H1 (cell line): ENCODE measurements around the gene PRTG.

Experiments
- ASH2L ChIP-seq: fragments of 200-600, 300-600 bp; sonication (generic); IDR thresholded peaks from one replicate; pipeline ENCODE4 v1.7.1; 2017; ENCODE audit warnings: low read length
- EGR1 ChIP-seq: IDR thresholded peaks from 2 replicates; pipeline ENCODE4 v1.6.1; 2011; ENCODE audit warnings: low read depth, low read length, borderline replicate concordance
- SIN3A ChIP-seq, 2 experiments: IDR thresholded peaks in 1 of 2; conservative IDR thresholded peaks in 1 of 2; 2 replicates each; pipeline ENCODE4 v1.6.1; 2011 to 2012; ENCODE audit warnings: low read length in 2 of 2, improper control_type of control experiment in 1 of 2, low read depth in 1 of 2, mild to moderate bottlenecking in 1 of 2
- SP1 ChIP-seq: IDR thresholded peaks from 2 replicates; pipeline ENCODE4 v1.6.1; 2011; ENCODE audit warnings: low read depth, low read length
- SUZ12 ChIP-seq: fragments of 200-600 bp; sonication (generic); IDR thresholded peaks from 2 replicates; pipeline ENCODE4 v1.6.1; 2012; ENCODE audit warnings: mild to moderate bottlenecking, inconsistent platforms, low read length, moderate library complexity, mixed read lengths
- TCF12 ChIP-seq: IDR thresholded peaks from 2 replicates; pipeline ENCODE4 v1.6.1; 2011; ENCODE audit warnings: low read depth, mild to moderate bottlenecking, low read length
- TF ChIP-seq, protein P1 (sequence below), 3 experiments: IDR thresholded peaks; 1 replicate in 2 of 3; 2 replicates in 1 of 3; pipeline versions ENCODE4 v1.5.1 to v1.6.1; 2011; ENCODE audit warnings: low read length in 3 of 3, mild to moderate bottlenecking in 3 of 3, inconsistent platforms in 2 of 3, low read depth in 1 of 3, moderate library complexity in 1 of 3; ENCODE audit not compliant: insufficient read depth in 1 of 3; ENCODE audit errors: control extremely low read depth in 1 of 3
- TF ChIP-seq, protein P2 (sequence below): IDR thresholded peaks from 2 replicates; pipeline ENCODE4 v1.6.1; 2012; ENCODE audit warnings: inconsistent platforms

DNA sequence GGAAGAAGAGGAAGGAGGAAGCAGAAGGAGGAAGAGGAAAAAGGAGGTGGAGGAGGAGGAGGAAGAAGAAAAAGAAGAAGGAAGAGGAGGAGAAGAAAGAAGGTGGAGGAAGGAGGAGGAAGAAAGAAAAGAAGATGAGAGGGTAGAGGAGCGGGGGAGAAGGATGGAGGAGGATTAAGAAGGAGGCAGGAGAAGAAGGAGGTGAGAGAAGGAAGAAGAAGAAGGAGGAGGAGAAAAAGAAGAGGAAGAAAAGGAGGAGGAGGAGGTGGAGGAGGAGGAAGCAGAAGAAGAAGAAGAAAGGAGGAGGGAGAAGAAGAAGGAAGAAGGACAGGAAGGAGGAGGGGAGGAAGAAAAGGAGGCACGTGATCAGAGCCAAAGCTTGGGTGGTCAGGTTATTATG lies 37.3 kb upstream of the PRTG start:
- TF ChIP-seq, protein P1, sequence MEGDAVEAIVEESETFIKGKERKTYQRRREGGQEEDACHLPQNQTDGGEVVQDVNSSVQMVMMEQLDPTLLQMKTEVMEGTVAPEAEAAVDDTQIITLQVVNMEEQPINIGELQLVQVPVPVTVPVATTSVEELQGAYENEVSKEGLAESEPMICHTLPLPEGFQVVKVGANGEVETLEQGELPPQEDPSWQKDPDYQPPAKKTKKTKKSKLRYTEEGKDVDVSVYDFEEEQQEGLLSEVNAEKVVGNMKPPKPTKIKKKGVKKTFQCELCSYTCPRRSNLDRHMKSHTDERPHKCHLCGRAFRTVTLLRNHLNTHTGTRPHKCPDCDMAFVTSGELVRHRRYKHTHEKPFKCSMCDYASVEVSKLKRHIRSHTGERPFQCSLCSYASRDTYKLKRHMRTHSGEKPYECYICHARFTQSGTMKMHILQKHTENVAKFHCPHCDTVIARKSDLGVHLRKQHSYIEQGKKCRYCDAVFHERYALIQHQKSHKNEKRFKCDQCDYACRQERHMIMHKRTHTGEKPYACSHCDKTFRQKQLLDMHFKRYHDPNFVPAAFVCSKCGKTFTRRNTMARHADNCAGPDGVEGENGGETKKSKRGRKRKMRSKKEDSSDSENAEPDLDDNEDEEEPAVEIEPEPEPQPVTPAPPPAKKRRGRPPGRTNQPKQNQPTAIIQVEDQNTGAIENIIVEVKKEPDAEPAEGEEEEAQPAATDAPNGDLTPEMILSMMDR (IDR thresholded peaks at IDR 0.05; ENCODE audit: control extremely low read depth in 1 of 3, insufficient read depth in 1 of 3, low read depth in 1 of 3, low read length in 3 of 3) = no peak
- TF ChIP-seq, protein P2, sequence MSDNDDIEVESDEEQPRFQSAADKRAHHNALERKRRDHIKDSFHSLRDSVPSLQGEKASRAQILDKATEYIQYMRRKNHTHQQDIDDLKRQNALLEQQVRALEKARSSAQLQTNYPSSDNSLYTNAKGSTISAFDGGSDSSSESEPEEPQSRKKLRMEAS = no peak
- TF ChIP-seq ASH2L (no peak), SP1 (no peak), TCF12 (no peak), SIN3A (conservative IDR thresholded peaks at IDR 0.05 in 1 of 2, IDR thresholded peaks at IDR 0.05 in 1 of 2; ENCODE audit: low read depth in 1 of 2, low read length in 2 of 2) (no peak), SUZ12 (no peak), EGR1 (no peak)
